Activated naive CD4-positive, alpha-beta T cell treated with anti-CD3 and anti-CD28 coated beads, Interleukin-2, amount 50 U/mL, for 16 hours (primary cell): ENCODE measurements around the gene EXT2.

Experiments used
- DNase-seq: peaks from one replicate; pipeline ENCODE4 v3.0.0-alpha.2; 2020

The EXT2 gene

GRCh38 chr11:44095506-44096359, at the start of gene EXT2:
Gene EXT2 (plus strand): TSS chr11:44095678. CDS start chr11:44107713, 12,035 bp downstream.
- DNase-seq, result peak; percentile 85

- no peak for DNase-seq
These were observed 49.3 kb upstream of the EXT2 start for GRCh38 chr11:44046182-44046581.

GRCh38 chr11:44047298-44047697, 48.2 kb upstream of the EXT2 start:
- no peak for DNase-seq

- DNase-seq, result no peak
These were observed 47.5 kb upstream of the EXT2 start, which contains the start of gene ACCSL for GRCh38 chr11:44047931-44048431. Gene ACCSL (plus strand): TSS chr11:44047981. CDS start chr11:44048037, 56 bp downstream.

- no peak for DNase-seq
These were observed 45.6 kb upstream of the EXT2 start for GRCh38 chr11:44049832-44050231.

- DNase-seq, result no peak
These were observed 44.3 kb upstream of the EXT2 start for GRCh38 chr11:44051171-44051570.

GRCh38 chr11:44057340-44057739, 38.1 kb upstream of the EXT2 start:
- no peak for DNase-seq

- DNase-seq, result no peak
These were observed 37.2 kb upstream of the EXT2 start for GRCh38 chr11:44058275-44058674.

- DNase-seq, result no peak
These were observed 30.3 kb upstream of the EXT2 start for GRCh38 chr11:44065161-44065661.

- DNase-seq, result peak; percentile 85
These were observed 29.4 kb upstream of the EXT2 start, which contains the start of gene ACCS for GRCh38 chr11:44065841-44066731. Gene ACCS (plus strand): TSS chr11:44066270. CDS start chr11:44067628, 1,358 bp downstream.

- no peak for DNase-seq
These were observed 28.7 kb upstream of the EXT2 start for GRCh38 chr11:44066732-44067141.

- no peak for DNase-seq
These were observed 28.2 kb upstream of the EXT2 start for GRCh38 chr11:44067266-44067665.

GRCh38 chr11:44068180-44068579, 27.3 kb upstream of the EXT2 start:
- DNase-seq, result no peak

GRCh38 chr11:44071157-44071556, 24.3 kb upstream of the EXT2 start:
- DNase-seq, result no peak

GRCh38 chr11:44072757-44073658, 22.5 kb upstream of the EXT2 start:
- no peak for DNase-seq

- no peak for DNase-seq
These were observed 16.7 kb upstream of the EXT2 start for GRCh38 chr11:44078794-44079193.

- no peak for DNase-seq
These were observed 16.1 kb upstream of the EXT2 start for GRCh38 chr11:44079376-44079775.

GRCh38 chr11:44080951-44081350, 14.5 kb upstream of the EXT2 start:
- no peak for DNase-seq

- no peak for DNase-seq
These were observed 12.8 kb upstream of the EXT2 start for GRCh38 chr11:44082645-44083044.

- DNase-seq, result no peak
These were observed 12.0 kb upstream of the EXT2 start for GRCh38 chr11:44083433-44083832.

GRCh38 chr11:44083906-44084305, 11.6 kb upstream of the EXT2 start:
- DNase-seq, result no peak

- DNase-seq, result no peak
These were observed 10.1 kb upstream of the EXT2 start for GRCh38 chr11:44085330-44085729.
